Left kidney (tissue), 1 donor: ENCODE data around the gene TMEM134. TPM values are rescaled to one million over a fixed set of nuclear protein-coding genes. Genes with fewer than 3 reads are reported as not detected.

Experiments used
- polyA plus RNA-seq: library from polyadenylated mRNA; unstranded; fragments of 120-200 nt; gene quantifications from one replicate; pipeline ENCODE4 v1.2.1, GENCODE V29; 2013; ENCODE audit not compliant: insufficient read length

The TMEM134 gene
- polyA plus RNA-seq, 1 donor = 39.4 TPM

Other genes starting within 250 kb of the TMEM134 start
- gene GRK2, start 202.8 kb downstream of the TMEM134 start, polyA plus RNA-seq = 52.4 TPM
- gene ANKRD13D, start 179.9 kb downstream of the TMEM134 start, polyA plus RNA-seq = 35.5 TPM
- gene SSH3, start 165.7 kb downstream of the TMEM134 start, polyA plus RNA-seq = 22.8 TPM
- gene POLD4, start 115.7 kb downstream of the TMEM134 start, polyA plus RNA-seq = 25.2 TPM
- 7.0 TPM for gene CLCF1, start 95.7 kb downstream of the TMEM134 start, polyA plus RNA-seq
- 29.6 TPM for gene RAD9A, start 77.3 kb downstream of the TMEM134 start, polyA plus RNA-seq
- 154 TPM for gene PPP1CA, start 67.4 kb downstream of the TMEM134 start, polyA plus RNA-seq
- gene TBC1D10C, start 65.2 kb downstream of the TMEM134 start, polyA plus RNA-seq = 8.2 TPM
- 4.4 TPM for gene CARNS1, start 53.6 kb downstream of the TMEM134 start, polyA plus RNA-seq
- 40.4 TPM for gene RPS6KB2, start 40.8 kb downstream of the TMEM134 start, polyA plus RNA-seq
- 2.6 TPM for gene PTPRCAP, start 31.6 kb downstream of the TMEM134 start, polyA plus RNA-seq
- 55.3 TPM for gene CORO1B, start 25.8 kb downstream of the TMEM134 start, polyA plus RNA-seq
- not detected for gene GPR152, start 16.5 kb downstream of the TMEM134 start, polyA plus RNA-seq
- 1.0 TPM for gene CABP4, start 13.9 kb downstream of the TMEM134 start, polyA plus RNA-seq
- 51.8 TPM for gene AIP, start 13.8 kb upstream of the TMEM134 start, polyA plus RNA-seq
- gene PITPNM1, start 36.1 kb upstream of the TMEM134 start, polyA plus RNA-seq = 28.6 TPM
- gene CDK2AP2, start 38.9 kb upstream of the TMEM134 start, polyA plus RNA-seq = 32.8 TPM
- gene CABP2, start 54.2 kb upstream of the TMEM134 start, polyA plus RNA-seq = 0.35 TPM
- gene GSTP1, start 114.6 kb upstream of the TMEM134 start, polyA plus RNA-seq = 672 TPM
- gene NDUFV1, start 137.7 kb upstream of the TMEM134 start, polyA plus RNA-seq = 209 TPM
- gene NUDT8, start 160.7 kb upstream of the TMEM134 start, polyA plus RNA-seq = 3.8 TPM
- gene TBX10, start 170.5 kb upstream of the TMEM134 start, polyA plus RNA-seq = not detected
- gene ACY3, start 181.5 kb upstream of the TMEM134 start, polyA plus RNA-seq = 22.2 TPM
- 2.8 TPM for gene ALDH3B2, start 205.4 kb upstream of the TMEM134 start, polyA plus RNA-seq